ENCODE results near the gene ETHE1.
"Not testable (repeated sequence)": the region's sequence is repeated elsewhere in the genome, so short reads cannot be mapped to it uniquely, and the experiment has no call there.

The ETHE1 gene

GRCh38 chr19:43522929-43523328 lies 4.1 kb downstream of the ETHE1 start:
- DNase-seq, result no peak

DNA sequence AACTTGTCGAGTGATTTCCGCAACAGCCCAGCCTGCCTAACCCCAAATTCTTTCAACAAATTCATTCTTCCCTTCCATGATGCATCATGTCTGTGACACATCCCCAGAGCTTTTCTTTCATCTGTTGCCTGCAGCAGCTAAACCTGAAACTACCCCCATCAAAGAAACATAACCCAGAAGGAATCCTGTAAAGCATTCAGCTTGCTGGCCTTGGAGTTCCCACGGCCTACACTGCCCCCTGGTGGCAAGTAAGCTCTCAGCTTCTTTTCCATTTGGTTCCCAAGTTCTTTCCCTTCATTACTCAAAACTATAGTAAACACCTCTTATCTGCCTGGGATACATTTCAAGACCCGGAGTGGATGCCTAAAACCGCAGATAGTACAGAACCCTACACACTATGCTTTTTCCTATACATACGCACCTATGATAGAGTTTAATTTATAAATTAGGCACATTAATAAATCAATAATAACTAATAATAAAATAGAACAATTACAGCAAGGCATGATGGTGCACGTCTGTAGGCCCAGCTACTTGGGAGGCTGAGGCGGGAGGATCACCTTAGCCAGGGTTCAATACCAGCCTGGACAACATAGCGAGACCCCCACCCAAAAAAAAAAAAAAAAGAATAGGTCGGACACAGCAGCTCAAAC lies 7.4 kb downstream of the ETHE1 start:
- DNase-seq, result peak; percentile 78

DNA sequence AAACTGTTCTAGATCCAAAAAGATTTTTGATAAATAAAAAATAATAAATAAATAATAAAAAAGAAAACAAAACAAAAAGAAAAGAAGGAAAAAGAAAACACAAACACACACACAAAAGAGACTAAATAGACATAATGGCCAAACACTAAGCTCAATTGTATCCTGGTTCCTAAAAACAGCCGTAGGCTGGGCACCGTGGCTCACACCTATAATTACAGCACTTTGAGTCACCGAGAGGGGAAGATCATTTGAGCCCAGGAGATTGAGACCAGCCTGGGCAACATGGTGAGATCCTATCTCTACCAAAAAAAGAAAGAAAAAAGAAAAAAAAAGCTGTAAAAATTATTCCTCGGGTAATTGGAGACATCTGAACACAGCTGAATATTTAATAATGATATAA lies 8.9 kb downstream of the ETHE1 start:
- DNase-seq, result no peak

- DNase-seq, result not testable (repeated sequence)
Observed at GRCh38 chr19:43512399-43512798, 14.6 kb downstream of the ETHE1 start.

GRCh38 chr19:43511324-43511723 lies 15.7 kb downstream of the ETHE1 start:
- DNase-seq, result no peak

- DNase-seq, result no peak
Observed at GRCh38 chr19:43510713-43511112, 16.3 kb downstream of the ETHE1 start.

DNA sequence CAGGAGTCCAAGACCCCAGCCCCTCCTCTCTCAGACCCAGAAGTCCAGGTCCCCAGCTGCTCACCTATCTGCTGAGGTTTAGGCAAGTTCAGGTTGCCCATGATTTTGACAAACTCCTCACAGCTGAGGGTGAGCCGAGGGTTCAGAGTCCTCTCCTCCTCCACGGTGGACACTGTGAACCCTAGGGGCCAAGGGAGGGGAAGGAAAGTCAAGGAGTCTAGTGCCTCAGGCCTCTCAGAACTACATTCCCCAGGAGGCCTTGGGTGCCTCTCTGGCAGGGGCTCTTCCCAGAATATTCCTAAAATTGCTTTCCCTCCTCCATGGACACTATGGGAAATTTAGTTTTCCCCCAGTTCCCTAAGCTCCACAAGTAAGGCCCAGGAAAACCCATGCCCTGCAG lies 19.1 kb downstream of the ETHE1 start:
- DNase-seq, result no peak

DNA sequence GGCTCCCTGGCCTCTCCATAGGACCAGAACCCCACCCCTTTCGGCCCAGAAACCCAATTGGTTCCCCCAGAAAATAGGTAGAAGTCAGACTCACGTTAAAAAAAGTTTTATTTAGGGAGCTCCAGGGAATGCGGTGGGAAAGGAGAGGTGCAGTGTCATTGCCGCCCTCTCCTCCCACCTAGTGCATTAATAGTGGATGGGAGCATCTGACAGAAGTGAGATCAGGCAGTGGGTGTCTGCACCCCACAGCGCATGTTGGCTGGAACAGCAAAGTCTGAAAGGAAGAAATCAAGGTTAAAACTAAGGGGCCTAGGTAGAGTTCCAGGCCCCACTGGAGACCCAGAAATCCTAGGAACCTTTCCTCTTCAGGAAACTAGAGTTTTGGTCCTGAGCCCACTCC lies 20.4 kb downstream of the ETHE1 start:
- DNase-seq, result no peak

- no peak for DNase-seq
Observed at GRCh38 chr19:43505941-43506340, 21.1 kb downstream of the ETHE1 start.

DNA sequence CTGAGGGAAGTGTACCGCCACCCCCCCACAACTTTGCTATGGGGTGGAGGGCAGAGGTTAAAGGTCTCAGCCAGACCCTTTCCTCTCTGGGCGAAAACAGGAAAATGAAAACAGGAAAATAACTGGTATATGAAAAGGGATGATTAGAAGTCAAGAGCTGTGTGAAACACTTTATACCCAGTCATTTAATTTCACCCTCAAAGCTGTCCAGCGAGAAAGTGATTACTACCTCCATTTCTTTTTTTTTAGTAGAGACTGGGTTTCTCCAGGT lies 21.9 kb downstream of the ETHE1 start:
- no peak for DNase-seq

GRCh38 chr19:43504426-43505185 lies 22.4 kb downstream of the ETHE1 start, which contains the start of gene PHLDB3:
Gene PHLDB3 (minus strand): TSS chr19:43504746. CDS start chr19:43504118, 628 bp downstream.
- DNase-seq, result no peak

DNA sequence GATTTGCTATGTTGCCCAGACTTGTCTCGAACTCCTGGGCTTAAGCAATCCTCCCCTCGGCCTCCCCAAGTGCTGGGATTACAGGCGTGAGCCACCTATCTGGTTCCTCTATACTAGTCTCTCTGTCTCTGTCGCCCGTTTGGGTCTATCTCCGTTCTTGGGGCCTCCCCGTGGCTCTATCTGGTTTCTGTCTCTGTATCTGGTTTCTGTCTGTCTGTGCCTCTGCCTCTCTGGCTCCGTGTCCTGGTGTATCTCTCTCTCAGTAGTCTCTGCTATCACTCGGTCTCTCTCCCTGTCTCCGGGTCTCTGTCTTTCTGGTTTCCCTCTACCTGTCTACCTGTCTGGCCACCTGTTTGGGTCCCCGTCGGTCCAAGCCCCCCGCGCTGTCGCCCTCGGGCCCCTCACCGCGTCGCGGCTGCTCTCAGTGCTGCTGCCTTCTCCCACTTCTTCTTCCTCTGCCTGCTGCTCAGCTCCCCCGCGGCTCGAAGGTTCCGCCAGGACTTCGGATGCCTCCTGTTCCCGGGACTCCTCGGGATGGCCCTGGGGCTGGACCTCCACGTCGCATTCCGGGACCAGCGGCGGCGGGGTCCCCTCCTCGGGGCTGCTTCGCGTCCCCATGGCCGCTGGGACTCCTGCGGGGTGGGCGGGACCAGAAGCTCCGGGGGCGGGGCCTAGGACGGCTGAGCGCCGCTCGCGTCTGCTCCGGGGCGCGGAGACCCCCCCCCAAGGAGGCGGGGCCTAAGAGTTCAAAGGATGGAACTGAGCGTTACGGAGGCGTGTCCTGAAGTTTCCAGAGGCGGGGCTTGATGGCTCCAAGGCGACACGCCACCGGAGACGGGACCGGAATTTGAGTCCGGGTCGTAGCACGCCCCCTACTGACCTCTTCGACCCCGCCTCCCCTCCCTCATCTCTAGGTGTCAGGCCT lies 23.2 kb downstream of the ETHE1 start:
- peak; percentile 93 for DNase-seq

- DNase-seq, result no peak
Observed at GRCh38 chr19:43502419-43502976, 24.5 kb downstream of the ETHE1 start.

GRCh38 chr19:43501661-43502418 lies 25.2 kb downstream of the ETHE1 start:
- DNase-seq, result no peak

GRCh38 chr19:43499042-43499441 lies 28.0 kb downstream of the ETHE1 start:
- no peak for DNase-seq

GRCh38 chr19:43498233-43498842 lies 28.7 kb downstream of the ETHE1 start:
- DNase-seq, result no peak

- no peak for DNase-seq
Observed at GRCh38 chr19:43496960-43497359, 30.0 kb downstream of the ETHE1 start.

DNA sequence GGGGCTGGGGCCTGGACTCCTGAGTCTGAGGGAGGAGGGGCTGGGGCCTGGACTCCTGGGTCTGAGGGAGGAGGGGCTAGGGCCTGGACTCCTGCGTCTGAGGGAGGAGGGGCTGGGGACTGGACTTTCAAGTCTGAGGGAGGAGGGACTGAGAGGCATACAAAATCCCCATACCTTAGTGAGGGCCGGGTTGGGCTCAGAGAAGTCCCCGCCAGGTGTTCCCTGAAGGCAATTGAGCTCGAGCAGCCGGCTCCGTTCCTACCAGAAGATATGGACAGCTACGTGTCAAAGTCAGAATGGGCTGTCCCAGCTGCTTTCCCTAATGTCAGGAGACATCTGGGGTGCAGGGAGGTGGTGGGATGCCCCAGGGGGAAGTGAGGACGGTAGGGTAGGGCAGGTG lies 31.9 kb downstream of the ETHE1 start:
- no peak for DNase-seq

DNA sequence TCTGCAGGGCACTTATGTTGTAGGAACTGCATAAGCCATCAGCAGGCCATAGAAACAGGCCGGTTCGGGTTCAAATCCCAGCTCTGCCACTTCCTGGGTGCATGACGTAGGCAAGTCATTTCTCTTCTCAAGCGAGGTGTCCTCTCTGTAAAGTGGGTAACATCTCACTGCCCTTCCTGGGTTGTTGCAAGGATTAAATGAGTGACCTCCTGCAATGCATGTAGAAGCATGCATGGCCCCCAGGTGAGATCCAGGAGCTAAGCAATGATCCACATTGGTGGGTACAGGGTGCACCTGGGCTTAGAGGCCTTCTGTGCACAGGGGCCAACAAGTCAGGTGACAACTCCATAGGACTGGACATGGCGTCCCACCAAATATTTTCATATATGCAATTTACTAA lies 36.2 kb downstream of the ETHE1 start:
- DNase-seq, result no peak

- no peak for DNase-seq
Observed at GRCh38 chr19:43489979-43490599, 36.9 kb downstream of the ETHE1 start.

- DNase-seq, result peak; percentile 61
Observed at GRCh38 chr19:43489310-43489709, 37.7 kb downstream of the ETHE1 start.

GRCh38 chr19:43488179-43488578 lies 38.8 kb downstream of the ETHE1 start:
- DNase-seq, result no peak
